Measurements from ENCODE around the gene BAIAP3.

BAIAP3 gene

GRCh38 chr16:1371054-1371978 lies 37.9 kb downstream of the BAIAP3 start:
- no peak for DNase-seq

- DNase-seq = no peak
Observed at GRCh38 chr16:1372292-1372950, 39.0 kb downstream of the BAIAP3 start.

GRCh38 chr16:1374418-1375297 lies 41.2 kb downstream of the BAIAP3 start:
- DNase-seq = no peak

GRCh38 chr16:1375298-1375640 lies 41.8 kb downstream of the BAIAP3 start:
- no peak for DNase-seq

GRCh38 chr16:1375741-1376410 lies 42.4 kb downstream of the BAIAP3 start:
- DNase-seq = no peak

- no peak for DNase-seq
Observed at GRCh38 chr16:1377406-1378010, 44.1 kb downstream of the BAIAP3 start.

- DNase-seq = no peak
Observed at GRCh38 chr16:1378087-1378803, 44.8 kb downstream of the BAIAP3 start.

GRCh38 chr16:1378804-1379303 lies 45.4 kb downstream of the BAIAP3 start:
- no peak for DNase-seq

- DNase-seq = peak in 1 of 2 experiments; percentile 61
Observed at GRCh38 chr16:1379304-1380076, 46.0 kb downstream of the BAIAP3 start.

- no peak for DNase-seq
Observed at GRCh38 chr16:1380195-1380594, 46.8 kb downstream of the BAIAP3 start.

GRCh38 chr16:1381612-1382406 lies 48.4 kb downstream of the BAIAP3 start:
- DNase-seq = no peak

- no peak for DNase-seq
Observed at GRCh38 chr16:1383556-1383955, 50.1 kb downstream of the BAIAP3 start.

GRCh38 chr16:1385232-1385631 lies 51.8 kb downstream of the BAIAP3 start:
- DNase-seq = no peak

GRCh38 chr16:1387331-1387730 lies 53.9 kb downstream of the BAIAP3 start:
- DNase-seq = no peak

GRCh38 chr16:1389762-1390161 lies 56.3 kb downstream of the BAIAP3 start:
- no peak for DNase-seq

- DNase-seq = no peak
Observed at GRCh38 chr16:1390239-1390779, 56.9 kb downstream of the BAIAP3 start.

- no peak for DNase-seq
Observed at GRCh38 chr16:1392826-1393225, 59.4 kb downstream of the BAIAP3 start.

- no peak for DNase-seq
Observed at GRCh38 chr16:1393613-1394176, 60.2 kb downstream of the BAIAP3 start.

GRCh38 chr16:1394367-1394951 lies 61.0 kb downstream of the BAIAP3 start:
- DNase-seq = no peak

Data from NCI-H446 (cell line).